ENCODE results near the gene TTLL6.

The TTLL6 gene

DNA sequence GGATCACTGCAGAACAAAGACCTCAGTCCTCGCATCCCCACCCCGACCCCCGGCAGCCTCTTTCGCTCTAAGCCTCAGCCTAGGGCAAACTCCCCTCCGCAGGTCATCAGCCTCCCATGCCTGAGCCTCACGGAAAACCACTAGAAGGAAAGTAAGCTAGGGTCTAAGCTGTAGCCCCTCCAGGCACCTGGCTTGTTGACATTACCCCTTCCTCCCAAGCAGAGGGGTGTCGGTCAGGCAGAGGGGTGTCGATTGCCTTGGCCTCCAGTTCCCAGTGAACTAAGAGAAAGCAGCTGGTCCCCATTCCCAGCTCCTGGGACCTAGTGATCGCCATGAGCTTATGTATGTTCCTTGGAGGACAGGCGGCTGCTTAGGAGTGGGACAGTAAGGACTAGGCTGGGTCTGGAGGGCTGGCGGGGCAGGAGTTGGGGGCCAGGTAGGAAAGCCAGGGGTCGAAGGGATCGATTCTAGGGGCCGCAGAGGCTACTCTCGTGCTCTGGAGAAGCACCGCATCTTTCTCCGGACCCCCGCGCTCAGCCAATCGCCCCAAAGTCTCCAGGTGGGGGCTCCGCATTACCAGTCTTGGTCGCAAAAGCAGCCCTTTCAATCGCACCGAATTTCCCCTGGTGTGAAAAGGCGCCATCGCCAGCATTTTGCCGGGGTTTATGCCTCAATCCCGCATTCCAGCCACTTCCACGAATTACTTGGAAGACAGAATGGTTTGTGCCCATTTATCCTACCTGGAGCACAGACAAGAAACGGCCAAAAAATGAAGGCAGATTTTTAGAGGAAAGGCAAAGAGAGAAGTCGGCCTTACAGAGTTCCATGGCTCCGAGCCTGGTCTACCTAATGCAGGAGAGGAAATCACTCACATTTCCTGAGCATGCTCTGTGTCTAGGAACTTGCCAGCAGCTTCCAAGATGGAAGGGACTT is 67.1 kb downstream of the TTLL6 start:
- in situ Hi-C loops (cut with MboI; ENCODE audit: low sequenced_read_pairs) = no loop called here
- Histone ChIP-seq H3K9me3 (no peaks in the 10 kb centered on the region), H3K36me3 (replicated peaks) (no peaks in the 10 kb centered on the region), H3K4me1 (peaks cover 4% of the 10 kb centered on the region; the same call in 1 of the 2 replicates), H3K4me3 (no peak overlapping the region), H3K27me3 (ENCODE audit: low read depth) (peaks cover 100% of the 10 kb centered on the region)
- no peak for DNase-seq (ENCODE audit: low spot score in 2 of 2)

- no peaks in the 10 kb centered on the region for H3K9me3 ChIP-seq
- peaks cover 98% of the 10 kb centered on the region for H3K27me3 ChIP-seq (ENCODE audit: low read depth)
- no peak for DNase-seq (ENCODE audit: low spot score in 2 of 2)
- H3K36me3 ChIP-seq (replicated peaks) = no peaks in the 10 kb centered on the region
- no peaks in the 10 kb centered on the region for H3K4me1 ChIP-seq
- in situ Hi-C loops (cut with MboI; ENCODE audit: low sequenced_read_pairs) = no loop called here
- no peak overlapping the region for H3K4me3 ChIP-seq
Measured at GRCh38 chr17:48748718-48749566, 68.1 kb downstream of the TTLL6 start.

DNA sequence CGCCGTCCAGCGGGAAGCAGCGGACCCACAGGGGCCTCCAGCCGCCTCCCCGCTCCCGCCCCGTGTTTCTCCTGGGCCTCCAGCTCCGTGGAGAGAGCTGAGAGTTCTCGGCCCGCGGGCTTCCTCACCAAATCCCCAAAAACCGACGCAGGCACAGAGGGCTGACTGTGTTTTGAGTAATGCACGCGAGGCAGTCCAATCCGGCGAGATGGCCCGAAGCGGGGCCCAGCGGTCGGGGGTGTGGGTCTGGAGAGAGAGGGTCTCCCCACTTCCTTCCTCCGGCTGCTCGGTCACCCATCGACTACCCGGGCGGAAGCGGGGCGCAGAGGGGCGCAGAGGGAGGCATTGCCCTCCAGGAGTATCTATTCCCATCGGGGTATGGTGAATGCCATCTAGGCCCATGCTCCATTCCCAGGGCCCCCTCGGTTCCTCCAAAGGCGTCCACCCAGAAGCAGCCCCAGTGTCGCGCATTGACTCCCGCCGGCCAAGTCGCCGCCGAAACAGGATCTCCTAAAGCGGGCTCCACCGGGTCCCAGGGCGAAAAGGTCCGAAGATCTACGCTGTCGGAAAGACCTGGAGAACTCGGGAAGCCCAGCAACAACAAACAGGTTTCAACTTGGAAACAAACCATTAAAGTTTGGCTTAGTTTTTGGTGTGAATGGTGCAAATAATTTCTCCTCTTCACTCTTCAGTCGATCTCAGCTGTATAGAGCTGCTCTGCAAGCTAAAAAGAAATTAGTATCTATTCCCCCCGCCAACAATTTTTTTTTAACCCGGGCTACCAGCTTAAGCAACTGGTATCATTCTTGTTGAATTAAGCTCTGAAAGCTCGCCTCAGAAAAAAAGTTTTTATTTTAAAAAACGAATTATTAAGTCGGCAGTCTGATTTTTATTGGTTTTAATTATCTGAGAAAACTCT is 69.3 kb downstream of the TTLL6 start:
- no peak for DNase-seq (ENCODE audit: low spot score in 2 of 2)
- H3K27me3 ChIP-seq (ENCODE audit: low read depth) = peaks cover 98% of the 10 kb centered on the region
- in situ Hi-C loops (cut with MboI; ENCODE audit: low sequenced_read_pairs) = no loop called here
- no peak overlapping the region for H3K4me3 ChIP-seq
- no peaks in the 10 kb centered on the region for H3K9me3 ChIP-seq
- H3K4me1 ChIP-seq = no peaks in the 10 kb centered on the region
- no peaks in the 10 kb centered on the region for H3K36me3 ChIP-seq (replicated peaks)

DNA sequence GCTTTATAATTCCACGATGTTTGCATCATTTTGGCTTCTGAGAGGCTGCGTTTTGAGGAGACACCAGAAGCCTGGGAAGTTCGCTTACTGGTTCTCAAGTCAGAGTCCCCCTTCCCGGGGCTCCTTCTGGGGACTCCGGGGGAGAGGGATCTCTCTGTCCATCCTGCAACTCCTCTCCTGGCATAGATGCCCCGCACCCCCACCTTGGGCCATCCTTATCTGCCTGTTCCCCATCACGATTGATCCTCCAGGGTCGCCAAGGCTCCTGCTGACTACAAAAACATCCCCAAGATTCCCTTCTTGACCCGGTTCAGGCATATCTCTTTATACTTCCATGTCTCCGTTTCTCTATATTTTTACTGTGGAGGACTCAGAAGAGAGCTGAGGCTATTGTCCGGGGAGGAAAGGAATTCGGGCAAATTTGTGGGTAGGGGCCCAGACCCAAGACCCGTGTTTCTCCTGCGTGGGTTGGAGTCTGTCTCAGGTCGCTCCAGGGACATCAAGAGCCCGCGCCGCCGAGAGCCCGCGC is 70.0 kb downstream of the TTLL6 start:
- Histone ChIP-seq H3K4me3 (no peak overlapping the region), H3K4me1 (no peaks in the 10 kb centered on the region), H3K9me3 (no peaks in the 10 kb centered on the region), H3K36me3 (replicated peaks) (no peaks in the 10 kb centered on the region), H3K27me3 (ENCODE audit: low read depth) (peaks cover 96% of the 10 kb centered on the region)
- in situ Hi-C loops (cut with MboI; ENCODE audit: low sequenced_read_pairs) = no loop called here
- no peak for DNase-seq (ENCODE audit: low spot score in 2 of 2)

DNA sequence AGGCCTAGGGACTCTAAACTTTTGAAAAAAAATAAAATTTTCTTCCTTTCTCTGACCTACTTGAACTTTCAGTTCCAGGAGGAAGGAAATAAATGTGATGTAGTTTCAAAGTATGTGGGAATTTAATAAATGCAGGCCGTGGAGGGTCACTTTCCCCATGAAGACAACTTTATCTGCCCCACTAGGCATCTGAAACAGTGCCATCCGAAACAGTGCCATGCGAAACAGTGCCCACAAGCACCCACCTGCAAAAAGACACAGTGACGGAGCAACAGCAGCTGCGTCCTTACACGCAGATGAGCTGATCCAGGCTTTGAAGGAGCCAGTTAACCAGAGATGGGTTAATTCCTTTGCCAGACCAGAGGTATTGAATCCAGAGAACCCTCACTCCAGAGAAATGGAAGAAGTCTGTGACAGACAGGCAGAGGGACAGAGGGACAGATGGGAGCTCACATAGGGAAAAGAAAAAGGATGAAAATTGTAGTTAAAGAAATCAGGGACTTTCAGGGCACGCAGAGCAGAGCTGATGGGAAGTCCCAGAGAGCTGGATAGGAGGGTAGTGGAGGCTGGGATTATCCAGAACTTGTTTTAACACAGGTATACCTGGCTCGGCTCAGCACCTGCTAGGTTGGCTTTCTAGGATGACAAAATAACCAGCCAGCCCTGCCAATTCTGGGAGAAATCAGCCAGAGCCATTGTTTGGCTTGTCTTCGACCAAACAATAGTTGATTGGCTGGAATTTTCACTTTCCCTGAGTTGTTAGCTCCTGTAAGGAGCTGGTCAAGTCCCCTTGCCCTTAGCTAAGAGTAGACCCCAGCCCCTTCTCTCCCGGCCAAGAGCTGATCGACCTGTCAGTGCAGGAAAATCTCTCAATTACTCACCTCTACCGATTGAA is 71.4 kb downstream of the TTLL6 start:
- no peak for DNase-seq (ENCODE audit: low spot score in 2 of 2)
- no peak overlapping the region for H3K4me3 ChIP-seq
- peaks cover 92% of the 10 kb centered on the region for H3K27me3 ChIP-seq (ENCODE audit: low read depth)
- in situ Hi-C loops (cut with MboI; ENCODE audit: low sequenced_read_pairs) = no loop called here
- H3K36me3 ChIP-seq (replicated peaks) = no peaks in the 10 kb centered on the region
- H3K9me3 ChIP-seq = no peaks in the 10 kb centered on the region
- no peaks in the 10 kb centered on the region for H3K4me1 ChIP-seq

GRCh38 chr17:48740537-48740936 is 76.5 kb downstream of the TTLL6 start:
- H3K4me1 ChIP-seq = no peaks in the 10 kb centered on the region

DNA sequence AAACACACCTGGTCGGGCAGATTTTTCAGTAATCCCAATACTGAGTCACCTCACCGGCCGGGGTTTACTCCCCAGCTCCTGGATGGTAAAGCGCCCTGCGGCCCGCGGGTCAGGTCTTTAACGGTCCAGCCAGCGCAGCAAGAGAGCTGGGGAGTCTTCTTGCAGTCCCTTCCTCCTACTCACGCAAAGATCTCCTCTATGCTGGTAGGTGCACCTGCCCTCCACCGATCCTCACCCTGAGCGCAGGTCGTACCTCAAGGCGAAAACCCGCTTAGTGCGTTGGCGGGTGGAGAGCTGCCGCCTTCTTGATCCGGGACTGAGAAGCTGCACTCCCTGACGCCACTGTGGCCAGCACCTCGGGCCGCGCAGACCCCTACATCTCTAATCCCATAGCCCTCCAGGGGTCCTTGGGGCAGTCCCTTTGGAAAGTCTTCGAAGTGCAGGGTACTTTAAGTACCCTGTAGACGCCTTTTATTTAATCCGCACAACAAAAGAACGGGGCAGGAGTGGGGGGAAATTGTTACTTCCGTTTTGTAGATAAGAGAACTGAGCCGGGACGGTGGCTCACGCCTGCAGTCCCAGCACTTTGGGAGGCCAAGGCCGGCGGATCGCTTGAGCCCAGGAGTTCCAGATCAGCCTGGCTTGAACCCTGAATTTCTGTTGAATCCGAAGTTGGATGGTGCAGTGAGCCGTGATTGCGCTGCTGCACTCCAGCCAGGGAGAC is 78.1 kb downstream of the TTLL6 start:
- DNase-seq (ENCODE audit: low spot score in 2 of 2) = no peak
- Histone ChIP-seq H3K27me3 (ENCODE audit: low read depth) (peaks cover 61% of the 10 kb centered on the region), H3K36me3 (replicated peaks) (no peaks in the 10 kb centered on the region), H3K4me1 (no peaks in the 10 kb centered on the region), H3K4me3 (no peak overlapping the region), H3K9me3 (no peaks in the 10 kb centered on the region)
- in situ Hi-C loops (cut with MboI; ENCODE audit: low sequenced_read_pairs) = no loop called here

More at GRCh38 chr17:48740537-48740936, 76.5 kb downstream of the TTLL6 start:
- no peak overlapping the region for H3K4me3 ChIP-seq
- H3K36me3 ChIP-seq (replicated peaks) = no peaks in the 10 kb centered on the region
- peaks cover 71% of the 10 kb centered on the region for H3K27me3 ChIP-seq (ENCODE audit: low read depth)
- in situ Hi-C loops (cut with MboI; ENCODE audit: low sequenced_read_pairs) = no loop called here
- no peaks in the 10 kb centered on the region for H3K9me3 ChIP-seq
- DNase-seq (ENCODE audit: low spot score in 2 of 2) = no peak

GRCh38 chr17:48738424-48738802 is 78.6 kb downstream of the TTLL6 start:
- H3K27me3 ChIP-seq (ENCODE audit: low read depth) = peaks cover 56% of the 10 kb centered on the region

DNA sequence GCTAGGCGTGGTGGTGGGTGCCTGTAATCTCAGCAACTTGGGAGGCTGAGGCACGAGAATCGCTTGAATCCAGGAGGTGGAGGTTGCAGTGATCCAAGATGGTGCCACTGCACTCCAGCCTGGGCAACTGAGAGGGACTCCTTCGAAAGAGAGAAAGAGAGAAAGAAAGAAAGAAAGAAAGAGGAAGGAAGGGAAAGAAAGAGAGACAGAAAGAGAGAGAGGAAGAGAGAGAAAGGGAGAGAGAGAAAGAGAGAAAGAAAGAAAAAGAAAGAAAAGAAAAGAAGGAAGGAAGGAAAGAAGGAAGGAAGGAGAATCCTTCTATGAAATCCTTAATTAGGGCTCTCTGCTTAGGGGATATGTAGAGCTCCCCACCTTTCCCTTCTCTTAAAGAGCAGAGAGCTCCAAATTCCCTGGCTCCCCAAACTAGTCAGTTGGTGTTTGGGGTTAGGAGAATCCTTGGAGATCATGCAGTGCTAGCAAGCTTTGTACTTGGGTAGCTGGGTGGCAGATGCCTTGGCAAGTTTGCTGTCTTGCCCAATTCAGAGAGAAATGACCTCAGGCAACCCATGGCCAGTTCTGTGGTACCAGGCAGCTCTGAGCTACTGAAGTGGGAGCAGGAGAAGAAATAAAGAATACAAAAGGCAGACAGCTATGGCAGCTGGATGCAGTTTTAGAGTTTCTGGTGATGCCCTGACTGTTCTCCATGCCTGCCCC is 79.5 kb downstream of the TTLL6 start:
- no peaks in the 10 kb centered on the region for H3K36me3 ChIP-seq (replicated peaks)
- H3K4me3 ChIP-seq = no peak overlapping the region
- DNase-seq (ENCODE audit: low spot score in 2 of 2) = no peak
- in situ Hi-C loops (cut with MboI; ENCODE audit: low sequenced_read_pairs) = no loop called here
- H3K4me1 ChIP-seq = no peaks in the 10 kb centered on the region
- no peaks in the 10 kb centered on the region for H3K9me3 ChIP-seq
- H3K27me3 ChIP-seq (ENCODE audit: low read depth) = peaks cover 46% of the 10 kb centered on the region

More at GRCh38 chr17:48738424-48738802, 78.6 kb downstream of the TTLL6 start:
- DNase-seq (ENCODE audit: low spot score in 2 of 2) = no peak
- Histone ChIP-seq H3K4me3 (no peak overlapping the region), H3K36me3 (replicated peaks) (no peaks in the 10 kb centered on the region), H3K4me1 (no peaks in the 10 kb centered on the region), H3K9me3 (no peaks in the 10 kb centered on the region)
- in situ Hi-C loops (cut with MboI; ENCODE audit: low sequenced_read_pairs) = no loop called here

DNA sequence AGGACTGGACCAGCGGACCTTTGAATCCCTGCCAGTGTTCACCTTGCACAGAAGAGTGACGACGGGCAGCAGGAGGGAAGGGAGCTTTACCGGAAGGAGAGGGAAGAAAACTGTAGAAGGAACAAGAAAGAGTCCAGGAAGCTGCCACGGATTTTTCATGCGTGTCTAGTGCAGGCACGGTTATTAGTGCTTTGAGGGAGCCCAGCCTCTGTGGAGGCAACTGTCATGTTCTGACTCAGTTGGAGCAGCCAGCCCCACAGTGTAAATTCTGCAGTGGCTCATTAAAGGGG is 82.0 kb downstream of the TTLL6 start:
- H3K9me3 ChIP-seq = no peaks in the 10 kb centered on the region
- DNase-seq (ENCODE audit: low spot score in 2 of 2) = no peak
- H3K4me3 ChIP-seq = no peak overlapping the region
- peaks cover 27% of the 10 kb centered on the region for H3K27me3 ChIP-seq (ENCODE audit: low read depth)
- peaks cover 1% of the 10 kb centered on the region for H3K4me1 ChIP-seq
- no peaks in the 10 kb centered on the region for H3K36me3 ChIP-seq (replicated peaks)
- in situ Hi-C loops (cut with MboI; ENCODE audit: low sequenced_read_pairs) = no loop called here

DNA sequence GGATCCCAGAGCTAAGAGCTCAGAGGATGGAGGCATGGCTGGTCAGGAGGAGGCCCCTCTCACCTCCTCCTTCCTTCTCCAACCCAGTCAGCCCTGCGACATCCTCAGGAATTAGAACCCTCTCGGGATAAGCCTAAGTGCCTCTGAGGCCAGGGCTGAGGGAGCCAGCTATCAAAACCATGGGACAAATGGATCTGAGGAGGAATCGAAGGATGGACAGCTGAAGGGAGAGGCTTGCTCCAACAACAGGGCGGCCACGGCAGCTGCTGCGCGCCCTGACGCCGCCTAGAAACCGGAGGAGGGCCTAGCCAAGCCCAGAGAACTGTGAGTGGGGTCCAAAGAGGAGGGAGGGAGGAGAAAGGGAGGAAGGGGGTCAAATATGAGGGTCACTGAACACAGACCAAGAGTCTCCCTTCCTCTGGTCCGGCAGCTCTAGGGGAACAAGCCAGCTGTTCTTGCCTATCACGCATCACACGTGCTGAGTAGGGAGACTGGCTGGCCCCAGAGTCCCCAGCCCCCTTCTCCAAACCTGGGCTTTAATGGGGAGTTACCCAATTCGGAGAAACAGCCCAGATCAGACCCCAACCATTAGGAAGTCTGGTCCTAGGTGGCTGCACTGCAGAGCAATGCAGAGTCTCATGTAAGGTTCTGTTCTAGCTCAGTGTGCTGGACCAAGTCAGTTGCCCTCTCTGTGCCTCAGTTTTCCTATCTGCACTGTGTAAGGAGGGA is 82.5 kb downstream of the TTLL6 start:
- in situ Hi-C loops (cut with MboI; ENCODE audit: low sequenced_read_pairs) = no loop called here

More for the DNA sequence above, 82.5 kb downstream of the TTLL6 start:
- H3K27me3 ChIP-seq (ENCODE audit: low read depth) = peaks cover 24% of the 10 kb centered on the region
- no peaks in the 10 kb centered on the region for H3K9me3 ChIP-seq
- no peaks in the 10 kb centered on the region for H3K36me3 ChIP-seq (replicated peaks)
- H3K4me3 ChIP-seq = no peak overlapping the region
- DNase-seq (ENCODE audit: low spot score in 2 of 2) = no peak
- H3K4me1 ChIP-seq = peaks cover 6% of the 10 kb centered on the region

Data from HAP-1 (cell line).